CD14-positive monocyte (primary cell): ENCODE data around the gene INMT. TPM values are rescaled to one million over a fixed set of nuclear protein-coding genes. Genes with fewer than 3 reads are reported as not detected.

Experiments used
- DNase-seq, 3 donors: peaks; one replicate each; pipeline ENCODE4 v3.0.0-alpha.2; 2011 to 2022
- H2AFZ ChIP-seq: 2 replicates; pipeline ENCODE4 v1.6.0; 2012; ENCODE audit warnings: mild to moderate bottlenecking, low read depth, low read length, inconsistent platforms; ENCODE audit not compliant: insufficient read depth, poor library complexity, severe bottlenecking
- H3K27ac ChIP-seq, 2 donors: 1 replicate in 1 of 2; 2 replicates in 1 of 2; pipeline ENCODE4 v1.5.1; 2012 to 2013; ENCODE audit warnings: low read length in 2 of 2, control low read depth in 1 of 2, inconsistent platforms in 1 of 2, low read depth in 1 of 2, mild to moderate bottlenecking in 1 of 2
- H3K27me3 ChIP-seq, 2 donors: one replicate each; pipeline versions ENCODE4 v1.6.0 to v1.6.1; 2011 to 2013; ENCODE audit warnings: low read length in 2 of 2; ENCODE audit not compliant: control insufficient read depth in 2 of 2, insufficient read depth in 2 of 2
- H3K36me3 ChIP-seq, 2 donors: replicated peaks in 1 of 2; 1 replicate in 1 of 2; 2 replicates in 1 of 2; pipeline versions ENCODE4 v1.5.1 to v1.6.1; 2012 to 2013; ENCODE audit warnings: low read length in 2 of 2, control low read depth in 1 of 2, inconsistent platforms in 1 of 2, mild to moderate bottlenecking in 1 of 2; ENCODE audit not compliant: insufficient read depth in 2 of 2, control insufficient read depth in 1 of 2
- H3K4me1 ChIP-seq, 2 donors: 1 replicate in 1 of 2; 2 replicates in 1 of 2; pipeline versions ENCODE4 v1.5.1 to v1.6.1; 2012 to 2013; ENCODE audit warnings: low read length in 2 of 2, control low read depth in 1 of 2, inconsistent platforms in 1 of 2, mild to moderate bottlenecking in 1 of 2, moderate library complexity in 1 of 2; ENCODE audit not compliant: insufficient read depth in 2 of 2, control insufficient read depth in 1 of 2
- H3K4me2 ChIP-seq: replicated peaks from 2 replicates; pipeline ENCODE3; 2012; ENCODE audit warnings: low read length, moderate library complexity, mild to moderate bottlenecking; ENCODE audit not compliant: poor library complexity, severe bottlenecking; ENCODE audit errors: extremely low read depth
- H3K4me3 ChIP-seq, 3 experiments: fragments of 200-600 bp in 1 of 3; sonication (generic) in 1 of 3; replicated peaks in 1 of 3; 1 replicate in 2 of 3; 2 replicates in 1 of 3; pipeline ENCODE4 v1.5.1; 2011 to 2013; ENCODE audit warnings: low read length in 3 of 3, mild to moderate bottlenecking in 3 of 3, control low read depth in 2 of 3, low read depth in 2 of 3, inconsistent platforms in 1 of 3, moderate library complexity in 1 of 3
- H3K79me2 ChIP-seq: 2 replicates; pipeline ENCODE4 v1.6.0; 2012; ENCODE audit warnings: mild to moderate bottlenecking, control low read depth, inconsistent platforms, low read length, moderate library complexity; ENCODE audit not compliant: insufficient read depth
- H3K9ac ChIP-seq: 2 replicates; pipeline ENCODE4 v1.6.0; 2017; ENCODE audit warnings: low read length, mild to moderate bottlenecking; ENCODE audit not compliant: insufficient read depth, poor library complexity, severe bottlenecking
- H3K9me3 ChIP-seq, 2 donors: replicated peaks in 1 of 2; 1 replicate in 1 of 2; 2 replicates in 1 of 2; pipeline versions ENCODE4 v1.5.1 to v1.6.1; 2012 to 2013; ENCODE audit warnings: low read length in 2 of 2, control low read depth in 1 of 2; ENCODE audit not compliant: control insufficient read depth in 1 of 2, insufficient read depth in 1 of 2
- H4K20me1 ChIP-seq: 2 replicates; pipeline ENCODE4 v1.6.0; 2012; ENCODE audit warnings: mild to moderate bottlenecking, low read length, control low read depth, moderate library complexity; ENCODE audit not compliant: insufficient read depth
- H3K27ac Mint-ChIP-seq, 7 donors: one replicate each; pipeline ENCODE4 v1.8.0; 2020; ENCODE audit warnings: mild to moderate bottlenecking in 7 of 7, mixed read lengths in 7 of 7, moderate library complexity in 6 of 7, inconsistent platforms in 2 of 7
- H3K27me3 Mint-ChIP-seq, 3 donors: one replicate each; pipeline ENCODE4 v1.8.0; 2021 to 2022; ENCODE audit warnings: low read depth in 3 of 3, mild to moderate bottlenecking in 3 of 3, mixed read lengths in 3 of 3, moderate library complexity in 3 of 3, inconsistent platforms in 1 of 3
- H3K36me3 Mint-ChIP-seq, 2 donors: one replicate each; pipeline ENCODE4 v1.8.0; 2020; ENCODE audit warnings: mixed read lengths in 2 of 2, inconsistent platforms in 1 of 2, mild to moderate bottlenecking in 1 of 2
- H3K4me1 Mint-ChIP-seq: one replicate; pipeline ENCODE4 v1.8.0; 2020; ENCODE audit warnings: mild to moderate bottlenecking, mixed read lengths
- H3K4me3 Mint-ChIP-seq, 2 donors: one replicate each; pipeline ENCODE4 v1.8.0; 2020; ENCODE audit warnings: mild to moderate bottlenecking in 2 of 2, mixed read lengths in 2 of 2, moderate library complexity in 1 of 2
- H3K9me3 Mint-ChIP-seq, 7 donors: one replicate each; pipeline ENCODE4 v1.8.0; 2020 to 2022; ENCODE audit warnings: mixed read lengths in 7 of 7, mild to moderate bottlenecking in 6 of 7, moderate library complexity in 6 of 7, inconsistent platforms in 2 of 7
- WGBS: methylation state at CpG from one replicate; pipeline ENCODE4 v1.1.5; 2013; ENCODE audit warnings: missing lambda C conversion rate; ENCODE audit not compliant: insufficient coverage; 5-methylcytosine and 5-hydroxymethylcytosine counted together
- intact Hi-C, 2 donors: fragments of 100-400 bp; cut with micrococcal nuclease; formaldehyde crosslinking; loops; one replicate each; pipeline versions ENCODE4 v1.15.0 to v1.15.1; 2023
- polyA plus RNA-seq, 3 donors: library from polyadenylated mRNA; depleted of rRNA in 1 of 3; unstranded in 2 of 3; stranded (reverse) in 1 of 3; fragments of 300-500 nt in 2 of 3; fragments of >200 nt in 1 of 3; fragmentation: Illumina TruSeq in 2 of 3; gene quantifications; 1 replicate in 2 of 3; 2 replicates in 1 of 3; pipeline ENCODE4 v1.2.3, GENCODE V29; 2012 to 2021
- TF ChIP-seq, protein P1 (sequence below): fragments of 200-600 bp; IDR thresholded peaks from one replicate; pipeline ENCODE4 v1.8.0; 2022; ENCODE audit warnings: antibody characterized with exemption, mild to moderate bottlenecking

The INMT gene
- polyA plus RNA-seq, 3 donors, result not detected

DNA sequence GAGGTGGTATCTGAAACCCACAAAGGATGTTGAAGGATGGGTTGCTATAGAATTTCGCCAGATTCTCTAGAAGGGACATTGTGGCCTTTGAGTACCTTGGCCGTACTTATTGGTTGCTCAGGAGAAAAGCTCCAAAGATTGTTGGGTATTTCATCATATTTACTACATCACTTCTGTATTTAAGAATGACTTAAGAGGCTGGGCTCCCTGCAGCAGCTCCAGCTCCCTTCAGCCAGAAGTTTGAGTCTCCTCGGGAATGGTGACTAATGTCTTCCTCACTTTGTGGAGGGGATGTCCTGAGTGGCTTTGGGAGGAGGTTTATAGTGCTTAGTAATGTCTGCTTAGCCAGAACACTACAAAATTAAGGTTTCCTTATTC lies 37.4 kb downstream of the INMT start:
- Histone ChIP-seq H3K9me3 (no peaks in the 10 kb centered on the region), H3K27ac (no peak overlapping the region), H3K4me3 (no peak overlapping the region), H3K4me1 (no peaks in the 10 kb centered on the region), H4K20me1 (no peaks in the 10 kb centered on the region), H3K4me2 (no peak overlapping the region), H3K79me2 (no peaks in the 10 kb centered on the region), H2AFZ (no peak overlapping the region), H3K27me3 (no peaks in the 10 kb centered on the region), H3K9ac (no peak overlapping the region), H3K36me3 (no peaks in the 10 kb centered on the region)
- TF ChIP-seq, protein P1, sequence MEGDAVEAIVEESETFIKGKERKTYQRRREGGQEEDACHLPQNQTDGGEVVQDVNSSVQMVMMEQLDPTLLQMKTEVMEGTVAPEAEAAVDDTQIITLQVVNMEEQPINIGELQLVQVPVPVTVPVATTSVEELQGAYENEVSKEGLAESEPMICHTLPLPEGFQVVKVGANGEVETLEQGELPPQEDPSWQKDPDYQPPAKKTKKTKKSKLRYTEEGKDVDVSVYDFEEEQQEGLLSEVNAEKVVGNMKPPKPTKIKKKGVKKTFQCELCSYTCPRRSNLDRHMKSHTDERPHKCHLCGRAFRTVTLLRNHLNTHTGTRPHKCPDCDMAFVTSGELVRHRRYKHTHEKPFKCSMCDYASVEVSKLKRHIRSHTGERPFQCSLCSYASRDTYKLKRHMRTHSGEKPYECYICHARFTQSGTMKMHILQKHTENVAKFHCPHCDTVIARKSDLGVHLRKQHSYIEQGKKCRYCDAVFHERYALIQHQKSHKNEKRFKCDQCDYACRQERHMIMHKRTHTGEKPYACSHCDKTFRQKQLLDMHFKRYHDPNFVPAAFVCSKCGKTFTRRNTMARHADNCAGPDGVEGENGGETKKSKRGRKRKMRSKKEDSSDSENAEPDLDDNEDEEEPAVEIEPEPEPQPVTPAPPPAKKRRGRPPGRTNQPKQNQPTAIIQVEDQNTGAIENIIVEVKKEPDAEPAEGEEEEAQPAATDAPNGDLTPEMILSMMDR, result no peak
- Mint-ChIP-seq H3K4me3 (no peak overlapping the region), H3K4me1 (peaks cover 5% of the 10 kb centered on the region), H3K9me3 (no peaks in the 10 kb centered on the region), H3K27me3 (peaks cover 0 to 2% (median 0%) of the 10 kb centered on the region in 3 donors), H3K27ac (no peak overlapping the region), H3K36me3 (no peaks in the 10 kb centered on the region)
- no CpG with 5 or more reads among the region's 3 CpGs for WGBS
- intact Hi-C loops, result no loop called here
- peak in 2 of 3 donors; percentile 1 to 43 for DNase-seq

GRCh38 chr7:30790356-30790755 lies 38.4 kb downstream of the INMT start:
- intact Hi-C loops, result no loop called here
- no peak for DNase-seq
- TF ChIP-seq, protein P1, result no peak
- Histone ChIP-seq H3K27ac (no peak overlapping the region), H3K4me1 (no peaks in the 10 kb centered on the region), H3K9ac (no peak overlapping the region), H3K4me2 (no peak overlapping the region), H2AFZ (no peak overlapping the region), H3K27me3 (no peaks in the 10 kb centered on the region), H3K9me3 (no peaks in the 10 kb centered on the region), H3K36me3 (no peaks in the 10 kb centered on the region), H3K79me2 (no peaks in the 10 kb centered on the region), H4K20me1 (no peaks in the 10 kb centered on the region), H3K4me3 (no peak overlapping the region)
- Mint-ChIP-seq H3K27ac (no peak overlapping the region), H3K27me3 (peaks cover 0 to 2% (median 0%) of the 10 kb centered on the region in 3 donors), H3K4me1 (peaks cover 5% of the 10 kb centered on the region), H3K36me3 (no peaks in the 10 kb centered on the region), H3K4me3 (no peak overlapping the region), H3K9me3 (no peaks in the 10 kb centered on the region)
- WGBS, result 80% methylated on average over 1 of the region's 4 CpGs
